Hepatocyte (in vitro differentiated cells): ENCODE data around the gene COL8A2.

Experiments used
- EZH2 ChIP-seq: fragments of 200-600 bp; sonication (generic); IDR thresholded peaks from 2 replicates; pipeline ENCODE4 v1.6.1; 2016; ENCODE audit warnings: antibody characterized with exemption, mild to moderate bottlenecking, borderline replicate concordance
- TF ChIP-seq, protein P1 (sequence below): fragments of 200-600 bp; sonication (generic); IDR thresholded peaks from 2 replicates; pipeline ENCODE4 v1.5.1; 2016; ENCODE audit warnings: antibody characterized with exemption, mild to moderate bottlenecking; ENCODE audit not compliant: poor library complexity

GRCh38 chr1:36087233-36088123, 37.5 kb downstream of the COL8A2 start:
- TF ChIP-seq EZH2, result no peak
- TF ChIP-seq, protein P1, sequence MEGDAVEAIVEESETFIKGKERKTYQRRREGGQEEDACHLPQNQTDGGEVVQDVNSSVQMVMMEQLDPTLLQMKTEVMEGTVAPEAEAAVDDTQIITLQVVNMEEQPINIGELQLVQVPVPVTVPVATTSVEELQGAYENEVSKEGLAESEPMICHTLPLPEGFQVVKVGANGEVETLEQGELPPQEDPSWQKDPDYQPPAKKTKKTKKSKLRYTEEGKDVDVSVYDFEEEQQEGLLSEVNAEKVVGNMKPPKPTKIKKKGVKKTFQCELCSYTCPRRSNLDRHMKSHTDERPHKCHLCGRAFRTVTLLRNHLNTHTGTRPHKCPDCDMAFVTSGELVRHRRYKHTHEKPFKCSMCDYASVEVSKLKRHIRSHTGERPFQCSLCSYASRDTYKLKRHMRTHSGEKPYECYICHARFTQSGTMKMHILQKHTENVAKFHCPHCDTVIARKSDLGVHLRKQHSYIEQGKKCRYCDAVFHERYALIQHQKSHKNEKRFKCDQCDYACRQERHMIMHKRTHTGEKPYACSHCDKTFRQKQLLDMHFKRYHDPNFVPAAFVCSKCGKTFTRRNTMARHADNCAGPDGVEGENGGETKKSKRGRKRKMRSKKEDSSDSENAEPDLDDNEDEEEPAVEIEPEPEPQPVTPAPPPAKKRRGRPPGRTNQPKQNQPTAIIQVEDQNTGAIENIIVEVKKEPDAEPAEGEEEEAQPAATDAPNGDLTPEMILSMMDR, result no peak
